PC-3 (cell line): ENCODE data around the gene MAPK8. TPM values are rescaled to one million over a fixed set of nuclear protein-coding genes. Genes with fewer than 3 reads are reported as not detected.

ENCODE experiments used
- ATAC-seq: fragments of 200-7000 bp; cut with Tn5 transposase; 2 replicates; pipeline ENCODE4 v1.9.1; 2020; ENCODE audit warnings: mild to moderate bottlenecking, moderate library complexity
- BruUV-seq: library from RNA; stranded (reverse); fragments of 400-500 nt; replicated peaks from 2 replicates; lab custom pipeline; 2021; lab: Mats Ljungman, UMichigan
- CTCF ChIA-PET: fragments of 300-600 bp; sonication (Branson Sonifier 250); formaldehyde crosslinking; loops from one replicate; lab custom pipeline; 2022; ENCODE audit warnings: antibody characterized with exemption; lab: Charles Lee
- POLR2A ChIA-PET: fragments of 300-600 bp; sonication (Branson Sonifier 250); formaldehyde crosslinking; loops from one replicate; lab custom pipeline; 2022; ENCODE audit warnings: antibody characterized with exemption; ENCODE audit not compliant: unreplicated experiment; lab: Charles Lee
- DNase-seq: peaks from one replicate; pipeline ENCODE4 v3.0.0-alpha.2; 2015
- H2AFZ ChIP-seq: fragments of 300-600 bp; sonication (generic); 2 replicates; pipeline ENCODE4 v1.6.0; 2016; ENCODE audit warnings: antibody characterized with exemption, low read length
- H3F3A ChIP-seq: fragments of 300-600 bp; sonication (generic); one replicate; pipeline ENCODE4 v1.6.0; 2017; ENCODE audit warnings: antibody characterized with exemption, low read length, control low read depth, mild to moderate bottlenecking; ENCODE audit not compliant: unreplicated experiment
- H3K27ac ChIP-seq: fragments of 300-600 bp; sonication (generic); 2 replicates; pipeline ENCODE4 v1.5.1; 2016; ENCODE audit warnings: mild to moderate bottlenecking, low read length
- H3K27me3 ChIP-seq: fragments of 300-600 bp; sonication (generic); 2 replicates; pipeline ENCODE4 v1.6.1; 2016; ENCODE audit warnings: low read length, mixed read lengths
- H3K36me3 ChIP-seq: fragments of 300-600 bp; sonication (generic); 2 replicates; pipeline ENCODE4 v1.6.1; 2016; ENCODE audit warnings: low read depth, mixed run types, low read length, mixed read lengths
- H3K4me1 ChIP-seq: fragments of 300-600 bp; sonication (generic); 2 replicates; pipeline ENCODE4 v1.5.1; 2016; ENCODE audit warnings: low read length; ENCODE audit not compliant: insufficient read depth
- H3K4me2 ChIP-seq: fragments of 300-600 bp; sonication (generic); 2 replicates; pipeline ENCODE4 v1.6.0; 2016; ENCODE audit warnings: low read length
- H3K4me3 ChIP-seq: fragments of 300-600 bp; sonication (generic); 2 replicates; pipeline ENCODE4 v1.5.1; 2016; ENCODE audit warnings: mild to moderate bottlenecking, low read length, mixed read lengths
- H3K79me2 ChIP-seq: fragments of 300-600 bp; sonication (generic); 2 replicates; pipeline ENCODE4 v1.6.1; 2017; ENCODE audit warnings: low read length, mixed read lengths
- H3K9ac ChIP-seq: fragments of 300-600 bp; sonication (generic); 2 replicates; pipeline ENCODE4 v1.6.0; 2016; ENCODE audit warnings: mild to moderate bottlenecking, low read length
- H3K9me2 ChIP-seq: fragments of 300-600 bp; sonication (generic); replicated peaks from 2 replicates; pipeline ENCODE4 v1.6.1; 2016; ENCODE audit warnings: mixed run types, low read length, mixed read lengths
- H3K9me3 ChIP-seq: fragments of 300-600 bp; sonication (generic); 2 replicates; pipeline ENCODE4 v1.6.1; 2016; ENCODE audit warnings: low read length, mixed read lengths
- H4K20me1 ChIP-seq: fragments of 300-600 bp; sonication (generic); 2 replicates; pipeline ENCODE4 v1.6.1; 2016; ENCODE audit warnings: low read length, mixed read lengths
- EZH2 ChIP-seq: fragments of 300-600 bp; sonication (generic); IDR thresholded peaks from one replicate; pipeline ENCODE4 v1.6.1; 2017; ENCODE audit warnings: antibody characterized with exemption, mild to moderate bottlenecking, low read length; ENCODE audit not compliant: unreplicated experiment
- EZH2phosphoT487 ChIP-seq: fragments of 300-600 bp; sonication (generic); IDR thresholded peaks from 2 replicates; pipeline ENCODE4 v1.6.1; 2018; ENCODE audit warnings: mild to moderate bottlenecking, antibody characterized with exemption, low read length, borderline replicate concordance
- intact Hi-C: fragments of 100-400 bp; cut with micrococcal nuclease; formaldehyde crosslinking; loops from 2 replicates; pipeline ENCODE4 v1.9.0; 2023
- total RNA-seq: library from RNA; depleted of rRNA; stranded (reverse); fragments of >200 nt; gene quantifications from 2 replicates; pipeline ENCODE4 v1.2.3, GENCODE V29; 2014
- TF ChIP-seq, protein P1 (sequence below): fragments of 300-600 bp; sonication (generic); conservative IDR thresholded peaks from 2 replicates; pipeline ENCODE4 v1.5.1; 2017; ENCODE audit warnings: antibody characterized with exemption, low read depth, mild to moderate bottlenecking, low read length

Gene MAPK8
- total RNA-seq, 1 experiment from 2014 or later = 26.6 TPM

DNA sequence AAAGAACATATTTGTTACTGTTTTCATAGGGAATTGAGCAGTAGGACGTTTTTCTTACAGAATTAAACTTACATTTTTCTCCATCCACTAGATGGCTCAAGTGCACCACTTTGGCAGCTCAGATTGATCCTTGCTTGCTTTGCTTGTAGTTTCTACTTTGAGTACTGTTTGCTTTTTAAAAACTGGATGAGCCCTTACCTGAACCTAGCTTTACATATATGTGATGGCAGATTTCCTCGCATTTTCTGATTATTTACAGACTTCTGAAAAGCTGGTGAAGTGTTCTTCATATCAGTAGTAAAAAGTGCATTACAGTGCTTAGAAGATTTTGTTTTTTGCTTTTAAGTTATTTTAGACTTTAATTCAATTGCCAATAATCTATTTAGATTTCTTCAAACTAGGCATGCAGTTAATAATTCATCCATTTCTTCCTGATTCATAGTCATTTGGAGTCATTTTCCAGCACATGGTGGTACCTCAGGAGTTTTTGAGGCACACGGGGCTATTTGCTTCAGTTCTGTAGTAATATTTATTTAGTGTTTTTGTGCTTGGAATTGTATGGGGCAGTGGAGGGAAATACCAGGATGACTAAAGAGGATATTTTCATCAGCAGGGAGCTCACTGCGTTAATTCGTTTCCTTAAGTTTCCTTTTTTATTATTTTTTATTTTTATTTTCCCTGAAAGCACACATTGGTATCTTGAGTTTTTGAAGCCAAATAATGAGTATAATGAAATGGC, 57.3 kb downstream of the MAPK8 start:
- Histone ChIP-seq H3F3A (no peaks in the 10 kb centered on the region), H3K4me3 (no peak overlapping the region), H3K36me3 (no peaks in the 10 kb centered on the region), H3K27ac (0 out of 2 replicates have a peak overlapping the region, but pooled peaks have one; percentile 9), H4K20me1 (0 out of 2 replicates have a peak, but pooled peaks cover 4% of the 10 kb centered on the region), H3K79me2 (no peaks in the 10 kb centered on the region), H3K9ac (peak overlapping the region; percentile 8; the same call in 1 of the 2 replicates), H3K9me2 (no peaks in the 10 kb centered on the region), H2AFZ (no peak overlapping the region), H3K27me3 (peaks cover 28% of the 10 kb centered on the region), H3K4me2 (peak overlapping the region; percentile 49), H3K9me3 (no peaks in the 10 kb centered on the region), H3K4me1 (peaks cover 27% of the 10 kb centered on the region)
- CTCF ChIA-PET = interaction anchor here (0.5 to 1.5 kb wide), 7 partner anchors 33 to 371 kb away, joined by 3 to 23 read pairs (median 5); no protein-coding TSS in a partner anchor
- ATAC-seq (peak; percentile 71), DNase-seq (peak; percentile 86)
- POLR2A ChIA-PET = interaction anchor here (0.6 kb wide), 1 partner anchor 292 kb away, joined by 4 read pairs; no protein-coding TSS in a partner anchor
- BruUV-seq = no TSS peak
- TF ChIP-seq, protein P1, sequence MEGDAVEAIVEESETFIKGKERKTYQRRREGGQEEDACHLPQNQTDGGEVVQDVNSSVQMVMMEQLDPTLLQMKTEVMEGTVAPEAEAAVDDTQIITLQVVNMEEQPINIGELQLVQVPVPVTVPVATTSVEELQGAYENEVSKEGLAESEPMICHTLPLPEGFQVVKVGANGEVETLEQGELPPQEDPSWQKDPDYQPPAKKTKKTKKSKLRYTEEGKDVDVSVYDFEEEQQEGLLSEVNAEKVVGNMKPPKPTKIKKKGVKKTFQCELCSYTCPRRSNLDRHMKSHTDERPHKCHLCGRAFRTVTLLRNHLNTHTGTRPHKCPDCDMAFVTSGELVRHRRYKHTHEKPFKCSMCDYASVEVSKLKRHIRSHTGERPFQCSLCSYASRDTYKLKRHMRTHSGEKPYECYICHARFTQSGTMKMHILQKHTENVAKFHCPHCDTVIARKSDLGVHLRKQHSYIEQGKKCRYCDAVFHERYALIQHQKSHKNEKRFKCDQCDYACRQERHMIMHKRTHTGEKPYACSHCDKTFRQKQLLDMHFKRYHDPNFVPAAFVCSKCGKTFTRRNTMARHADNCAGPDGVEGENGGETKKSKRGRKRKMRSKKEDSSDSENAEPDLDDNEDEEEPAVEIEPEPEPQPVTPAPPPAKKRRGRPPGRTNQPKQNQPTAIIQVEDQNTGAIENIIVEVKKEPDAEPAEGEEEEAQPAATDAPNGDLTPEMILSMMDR = peak; percentile 93
- TF ChIP-seq EZH2 = no peak
- TF ChIP-seq EZH2phosphoT487 = no peak
- intact Hi-C loops = loop anchor here (1.0 to 10.0 kb wide), 9 partner anchors 19 to 961 kb away; no protein-coding TSS in a partner anchor

DNA sequence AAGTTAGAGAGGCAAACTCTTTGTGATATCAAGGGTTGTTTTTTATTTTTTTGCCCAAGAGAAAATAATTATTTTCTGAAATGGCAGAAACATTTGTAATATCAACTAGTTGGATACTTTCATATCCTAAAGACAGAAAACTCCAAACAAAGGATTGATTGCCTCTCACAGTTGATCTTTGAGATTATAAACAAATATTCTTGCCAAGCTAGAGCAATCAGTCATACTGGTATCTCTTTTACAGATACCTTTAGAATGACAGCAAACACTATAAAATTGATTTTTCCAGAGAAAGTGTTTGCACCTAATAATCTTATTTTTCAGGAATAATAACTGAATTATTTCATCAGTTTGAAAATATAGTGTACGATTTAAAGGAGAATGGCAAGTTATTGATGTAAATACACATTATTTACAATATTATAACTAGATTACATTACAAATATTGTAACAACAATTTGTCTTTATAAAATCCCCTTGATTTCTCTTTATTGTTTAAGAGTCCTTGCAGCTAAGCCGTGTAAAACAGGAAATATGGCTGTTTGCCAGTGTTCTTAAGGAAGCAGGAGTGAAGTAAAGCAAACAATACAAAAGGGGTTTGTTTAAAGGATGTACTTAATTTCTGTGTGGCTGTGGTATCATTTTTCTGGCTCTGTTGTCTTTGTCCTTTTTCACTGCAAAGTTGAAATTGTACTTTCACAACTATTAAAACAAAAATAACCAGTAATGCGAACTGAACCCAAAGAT, 58.4 kb downstream of the MAPK8 start:
- H3F3A ChIP-seq = no peaks in the 10 kb centered on the region
- DNase-seq (peak; percentile 82), ATAC-seq (peak; percentile 70)
- intact Hi-C loops = loop anchor here (1.0 to 10.0 kb wide), 6 partner anchors 18 to 960 kb away; no protein-coding TSS in a partner anchor
- no peaks in the 10 kb centered on the region for H3K79me2 ChIP-seq
- H3K9me2 ChIP-seq = no peaks in the 10 kb centered on the region
- peak overlapping the region; percentile 8; the same call in 1 of the 2 replicates for H3K4me3 ChIP-seq
- H3K27ac ChIP-seq = peak overlapping the region; percentile 46
- no peaks in the 10 kb centered on the region for H3K36me3 ChIP-seq
- H4K20me1 ChIP-seq = 0 out of 2 replicates have a peak, but pooled peaks cover 4% of the 10 kb centered on the region
- BruUV-seq = no TSS peak
- H3K9me3 ChIP-seq = no peaks in the 10 kb centered on the region
- peaks cover 18% of the 10 kb centered on the region for H3K27me3 ChIP-seq
- ChIA-PET CTCF (interaction anchor here (0.6 to 1.5 kb wide), 4 partner anchors 79 to 291 kb away, joined by 3 to 23 read pairs (median 6); no protein-coding TSS in a partner anchor), POLR2A (no interaction called here)
- peaks cover 27% of the 10 kb centered on the region for H3K4me1 ChIP-seq
- peak overlapping the region; percentile 8; the same call in 1 of the 2 replicates for H3K9ac ChIP-seq
- H2AFZ ChIP-seq = no peak overlapping the region
- TF ChIP-seq, protein P1 = no peak
- TF ChIP-seq EZH2 = no peak
- TF ChIP-seq EZH2phosphoT487 = no peak
- H3K4me2 ChIP-seq = peak overlapping the region; percentile 49
